Prostate gland (tissue), 2 donors: Measurements from ENCODE around the gene PPP1R12B. TPM values are rescaled to one million over a fixed set of nuclear protein-coding genes. Genes with fewer than 3 reads are reported as not detected.
"Not testable (repeated sequence)": the region's sequence is repeated elsewhere in the genome, so short reads cannot be mapped to it uniquely, and the experiment has no call there.

Experiments used
- DNase-seq: peaks from one replicate; pipeline ENCODE4 v3.0.0-alpha.2; 2019; ENCODE audit warnings: low spot score
- H3K27ac ChIP-seq, 2 donors: fragments of 200-600 bp; sonication (generic); 2 replicates each; pipeline ENCODE4 v1.5.1; 2017 to 2019
- H3K27me3 ChIP-seq: fragments of 200-600 bp; sonication (generic); replicated peaks from 2 replicates; pipeline ENCODE4 v1.5.1; 2019; ENCODE audit not compliant: insufficient read depth
- H3K36me3 ChIP-seq, 2 donors: fragments of 200-600 bp; sonication (generic); 1 replicate in 1 of 2; 2 replicates in 1 of 2; pipeline versions ENCODE4 v1.5.1 to v1.8.1; 2017 to 2019
- H3K4me1 ChIP-seq: fragments of 200-600 bp; sonication (generic); replicated peaks from 2 replicates; pipeline ENCODE4 v1.5.1; 2019
- H3K4me3 ChIP-seq, 2 donors: fragments of 200-600 bp; sonication (generic); 2 replicates each; pipeline ENCODE4 v1.5.1; 2017 to 2019
- H3K9me3 ChIP-seq: fragments of 200-600 bp; sonication (generic); 2 replicates; pipeline ENCODE4 v1.5.1; 2017
- CTCF ChIP-seq, 4 experiments: fragments of 200-600 bp in 2 of 4; fragments of 450-650 bp in 2 of 4; sonication (generic) in 2 of 4; IDR thresholded peaks; 1 replicate in 3 of 4; 2 replicates in 1 of 4; pipeline ENCODE4 v1.5.1; 2016 to 2019; ENCODE audit warnings: antibody characterized with exemption in 4 of 4, mild to moderate bottlenecking in 2 of 4, moderate library complexity in 2 of 4
- POLR2A ChIP-seq: fragments of 450-650 bp; IDR thresholded peaks from one replicate; pipeline ENCODE4 v1.6.1; 2016; ENCODE audit warnings: antibody characterized with exemption, mild to moderate bottlenecking
- POLR2AphosphoS5 ChIP-seq: sonication (generic); formaldehyde crosslinking; IDR thresholded peaks from one replicate; pipeline ENCODE4 v1.6.1; 2017; ENCODE audit warnings: antibody characterized with exemption
- WGBS: methylation state at CpG from one replicate; pipeline ENCODE4 v1.1.5; 2018; 5-methylcytosine and 5-hydroxymethylcytosine counted together
- intact Hi-C: fragments of 100-400 bp; cut with DNase I; formaldehyde crosslinking; loops from one replicate; pipeline ENCODE4 v1.14.2; 2022
- total RNA-seq, 2 donors: library from RNA; depleted of rRNA; stranded (reverse); fragments of >200 nt; gene quantifications; one replicate each; pipeline ENCODE4 v1.1.0, GENCODE V29; 2016

The PPP1R12B gene
- total RNA-seq, 2 donors from 2014 or later: 116 to 179 TPM

GRCh38 chr1:202501281-202501680 is 152.8 kb downstream of the PPP1R12B start:
- no peak overlapping the region for H3K27ac ChIP-seq
- DNase-seq: peak; percentile 7
- H3K9me3 ChIP-seq: no peaks in the 10 kb centered on the region
- no peaks in the 10 kb centered on the region for H3K4me1 ChIP-seq
- intact Hi-C loops: loop anchor here (5.0 kb wide), 1 partner anchor 101 kb away; no protein-coding TSS in a partner anchor
- 43% methylated on average over 2 of the region's 2 CpGs for WGBS
- no peaks in the 10 kb centered on the region for H3K27me3 ChIP-seq
- no peaks in the 10 kb centered on the region for H3K36me3 ChIP-seq
- no peak overlapping the region for H3K4me3 ChIP-seq
- no peak for TF ChIP-seq POLR2A
- TF ChIP-seq CTCF (IDR thresholded peaks at IDR 0.05): peak in 3 of 4 experiments; percentile 32 to 75 (median 67)

DNA sequence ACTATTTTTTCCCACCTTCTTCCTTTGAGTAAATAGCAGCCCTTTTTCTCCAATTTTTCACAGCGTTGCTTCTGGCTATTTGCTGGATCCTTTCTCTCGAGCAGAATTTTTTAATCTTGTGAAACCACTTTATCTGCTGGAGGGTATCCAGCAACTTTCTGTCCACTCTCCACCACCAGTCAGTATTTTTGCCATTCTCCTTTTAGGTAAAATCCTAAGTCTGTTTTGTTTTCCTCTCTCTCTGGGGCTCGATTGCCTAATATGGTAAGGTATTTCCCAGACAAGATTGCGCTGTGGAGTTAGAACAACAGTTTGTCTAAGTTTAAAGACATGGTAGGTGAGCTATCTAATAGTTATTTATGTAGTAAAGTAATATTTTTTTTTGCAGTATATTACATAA is 156.9 kb downstream of the PPP1R12B start:
- Histone ChIP-seq H3K4me3 (no peak overlapping the region), H3K27ac (peak overlapping the region; percentile 67 to 72), H3K36me3 (no peaks in the 10 kb centered on the region), H3K9me3 (no peaks in the 10 kb centered on the region), H3K4me1 (no peaks in the 10 kb centered on the region), H3K27me3 (no peaks in the 10 kb centered on the region)
- intact Hi-C loops: loop anchor here (5.0 kb wide), 1 partner anchor 72 kb away; no protein-coding TSS in a partner anchor
- TF ChIP-seq POLR2A (no peak), POLR2AphosphoS5 (peak; percentile 64), CTCF (IDR thresholded peaks at IDR 0.05) (no peak)
- no peak for DNase-seq
- 23% methylated on average over 4 of the region's 4 CpGs for WGBS

- TF ChIP-seq POLR2AphosphoS5: peak; percentile 18
- not testable (repeated sequence) for H3K4me3 ChIP-seq
These were observed 157.5 kb downstream of the PPP1R12B start for GRCh38 chr1:202505880-202506575.

DNA sequence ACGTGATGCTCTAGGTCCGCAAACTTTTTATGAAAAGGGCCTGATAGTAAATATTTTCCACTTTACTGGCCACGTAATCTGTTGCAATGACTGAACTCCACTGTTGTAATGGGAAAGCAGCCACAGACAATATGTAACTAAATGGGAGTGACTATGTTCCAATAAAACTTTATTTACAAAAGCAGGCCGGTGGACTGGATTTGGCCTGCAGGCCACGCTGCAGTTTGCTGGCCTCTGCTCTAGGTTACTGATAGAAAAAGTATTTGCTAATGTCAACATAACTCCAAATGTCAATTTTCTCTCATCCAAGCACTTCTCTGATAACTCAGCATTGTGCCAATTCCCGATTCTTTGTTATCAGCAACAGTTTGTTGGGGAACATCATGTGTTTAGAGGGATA is 160.4 kb downstream of the PPP1R12B start:
- H3K36me3 ChIP-seq, H3K4me3 ChIP-seq, H3K9me3 ChIP-seq, H3K4me1 ChIP-seq, H3K27me3 ChIP-seq: not testable (repeated sequence)
- DNase-seq: peak; percentile 41
- intact Hi-C loops: loop anchor here (5.0 kb wide), 1 partner anchor 68 kb away; no protein-coding TSS in a partner anchor
- H3K27ac ChIP-seq: peak overlapping the region; percentile 37 to 47
- 55% methylated on average over 6 of the region's 6 CpGs for WGBS

More at GRCh38 chr1:202505880-202506575, 157.5 kb downstream of the PPP1R12B start:
- whole genome bisulfite sequencing: 36% methylated on average over 6 of the region's 6 CpGs
- not testable (repeated sequence) for H3K27me3 ChIP-seq, H3K36me3 ChIP-seq, H3K9me3 ChIP-seq, H3K4me1 ChIP-seq
- peak; percentile 10 for DNase-seq
- intact Hi-C loops: loop anchor here (5.0 kb wide), 1 partner anchor 71 kb away; no protein-coding TSS in a partner anchor
- peak overlapping the region; percentile 67 to 72 for H3K27ac ChIP-seq

GRCh38 chr1:202513875-202514274 is 165.4 kb downstream of the PPP1R12B start:
- H3K36me3 ChIP-seq, H3K27ac ChIP-seq, H3K27me3 ChIP-seq, DNase-seq, H3K4me3 ChIP-seq, H3K4me1 ChIP-seq, intact Hi-C loops, H3K9me3 ChIP-seq: not testable (repeated sequence)

DNA sequence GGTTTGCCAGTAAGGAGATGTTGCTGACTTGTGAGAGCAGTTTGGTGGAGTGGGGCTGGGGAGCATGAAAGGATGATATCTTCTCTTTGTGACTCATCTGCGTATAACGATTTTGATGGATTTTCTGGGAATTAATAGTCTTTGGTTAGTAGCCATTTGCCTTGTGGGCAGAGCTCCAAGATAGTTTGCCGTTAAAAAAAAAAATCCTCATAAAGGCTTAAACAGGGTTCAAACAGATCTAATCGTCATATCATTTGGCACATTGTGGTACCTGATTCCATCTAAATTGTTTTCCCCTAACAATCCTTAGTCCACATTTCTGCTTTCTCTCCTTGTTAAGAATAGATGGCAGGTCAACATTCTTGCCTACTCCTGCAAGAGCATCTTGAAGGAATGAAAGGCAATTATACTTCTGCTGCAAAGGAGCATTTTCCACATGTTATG is 168.0 kb downstream of the PPP1R12B start:
- Histone ChIP-seq H3K36me3 (no peaks in the 10 kb centered on the region), H3K9me3 (no peaks in the 10 kb centered on the region), H3K4me3 (no peak overlapping the region), H3K27ac (no peak overlapping the region), H3K4me1 (no peaks in the 10 kb centered on the region), H3K27me3 (no peaks in the 10 kb centered on the region)
- DNase-seq: no peak
- WGBS: 25% methylated on average over 4 of the region's 4 CpGs
- intact Hi-C loops: no loop called here
- no peak for TF ChIP-seq POLR2AphosphoS5
- no peak for TF ChIP-seq POLR2A
- no peak for TF ChIP-seq CTCF (IDR thresholded peaks at IDR 0.05)

GRCh38 chr1:202517146-202517545 is 168.6 kb downstream of the PPP1R12B start:
- H3K27me3 ChIP-seq, H3K27ac ChIP-seq, H3K36me3 ChIP-seq, DNase-seq, intact Hi-C loops, H3K9me3 ChIP-seq, H3K4me1 ChIP-seq, H3K4me3 ChIP-seq: not testable (repeated sequence)
- 63% methylated on average over 1 of the region's 1 CpG for WGBS

DNA sequence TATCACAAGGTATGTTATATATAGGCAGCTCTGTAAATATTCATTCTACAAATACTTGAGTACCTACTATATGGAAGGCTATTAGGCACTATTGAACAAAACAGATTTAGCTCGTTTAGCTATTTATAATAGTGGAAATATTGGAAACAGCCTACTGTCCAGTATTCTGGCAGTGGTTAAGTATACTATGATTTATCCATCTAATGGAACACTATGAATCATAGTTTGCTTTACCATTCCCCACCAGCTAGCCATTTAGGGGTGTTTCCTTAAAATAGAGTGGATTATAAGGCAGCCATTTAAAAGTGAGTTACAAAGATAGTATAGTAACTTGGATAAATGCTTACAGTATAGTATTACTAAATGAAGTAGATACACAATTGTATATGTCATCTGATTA is 169.7 kb downstream of the PPP1R12B start:
- H3K36me3 ChIP-seq, H3K4me3 ChIP-seq, H3K27ac ChIP-seq, H3K9me3 ChIP-seq, DNase-seq, H3K27me3 ChIP-seq, H3K4me1 ChIP-seq, intact Hi-C loops: not testable (repeated sequence)
- 84% methylated on average over 1 of the region's 1 CpG for WGBS

GRCh38 chr1:202518905-202519304 is 170.4 kb downstream of the PPP1R12B start:
- DNase-seq, intact Hi-C loops, H3K9me3 ChIP-seq, H3K27me3 ChIP-seq, H3K4me3 ChIP-seq, H3K36me3 ChIP-seq, H3K4me1 ChIP-seq: not testable (repeated sequence)
- WGBS: 18% methylated on average over 3 of the region's 3 CpGs
- H3K27ac ChIP-seq: peak overlapping the region in 1 of 2 donors; percentile 38
